VCaP (cell line): ENCODE results near the gene DOCK8.
A peak's percentile ranks its signal among the peaks of the same experiment; 100 is the strongest.

ENCODE experiments used
- H3K27ac ChIP-seq: fragments of 450-650 bp; 2 replicates; pipeline ENCODE4 v1.5.1; 2017
- CTCF ChIP-seq: fragments of 450-650 bp; conservative IDR thresholded peaks from 2 replicates; pipeline ENCODE4 v1.5.1; 2017; ENCODE audit warnings: mild to moderate bottlenecking, moderate library complexity

Gene DOCK8

GRCh38 chr9:312596-313320 lies 98.1 kb downstream of the DOCK8 start:
- no peak overlapping the region; the same call in 1 of the 2 replicates for H3K27ac ChIP-seq
- TF ChIP-seq CTCF = no peak

- peak; percentile 49 for TF ChIP-seq CTCF
- no peak overlapping the region for H3K27ac ChIP-seq
Observed at GRCh38 chr9:316382-316965, 101.8 kb downstream of the DOCK8 start.

- H3K27ac ChIP-seq = no peak overlapping the region
Observed at GRCh38 chr9:318646-319045, 104.0 kb downstream of the DOCK8 start.

GRCh38 chr9:324971-325370 lies 110.3 kb downstream of the DOCK8 start:
- no peak overlapping the region for H3K27ac ChIP-seq
- TF ChIP-seq CTCF = no peak

More at GRCh38 chr9:318646-319045, 104.0 kb downstream of the DOCK8 start:
- no peak for TF ChIP-seq CTCF

- no peak for TF ChIP-seq CTCF
- H3K27ac ChIP-seq = no peak overlapping the region
Observed at GRCh38 chr9:326667-327066, 112.0 kb downstream of the DOCK8 start.

- no peak for TF ChIP-seq CTCF
- H3K27ac ChIP-seq = no peak overlapping the region
Observed at GRCh38 chr9:328453-328852, 113.8 kb downstream of the DOCK8 start.

- no peak overlapping the region for H3K27ac ChIP-seq
- no peak for TF ChIP-seq CTCF
Observed at GRCh38 chr9:331197-331596, 116.5 kb downstream of the DOCK8 start.
